D721Med (cell line): Measurements from ENCODE around the gene MAST4.
A peak's percentile ranks its signal among the peaks of the same experiment; 100 is the strongest.

Experiments
- DNase-seq: peaks from one replicate; pipeline ENCODE4 v3.0.0; 2011; ENCODE audit warnings: low spot score; ENCODE audit not compliant: insufficient read length
- FAIRE-seq: peaks from 2 replicates; lab custom pipeline; 2011; peaks lifted over from hg19 to GRCh38; lab: Jason Lieb, UNC
- CTCF ChIP-seq: IDR thresholded peaks from 2 replicates; pipeline ENCODE4 v1.5.1; 2012; ENCODE audit warnings: mild to moderate bottlenecking, control low read depth; ENCODE audit not compliant: insufficient read depth; ENCODE audit errors: missing control alignments

MAST4 gene

GRCh38 chr5:66595756-66596635, at the start of gene MAST4:
TSS of gene MAST4 (plus strand) at chr5:66596393. CDS start at chr5:66596656, 263 bp downstream.
- DNase-seq (peak; percentile 80), FAIRE-seq (no peak)
- no peak for TF ChIP-seq CTCF

- no peak for FAIRE-seq
- no peak for TF ChIP-seq CTCF
Observed at GRCh38 chr5:66546541-66546940, 49.7 kb upstream of the MAST4 start.

GRCh38 chr5:66551338-66551737, 44.9 kb upstream of the MAST4 start:
- FAIRE-seq, result no peak
- no peak for TF ChIP-seq CTCF
- DNase-seq, result no peak

More at GRCh38 chr5:66546541-66546940, 49.7 kb upstream of the MAST4 start:
- no peak for DNase-seq

- FAIRE-seq, result no peak
Observed at GRCh38 chr5:66551945-66552344, 44.2 kb upstream of the MAST4 start.

GRCh38 chr5:66553368-66553912, 42.8 kb upstream of the MAST4 start:
- FAIRE-seq (no peak), DNase-seq (no peak)
- no peak for TF ChIP-seq CTCF

More at GRCh38 chr5:66551945-66552344, 44.2 kb upstream of the MAST4 start:
- TF ChIP-seq CTCF, result no peak
- no peak for DNase-seq

GRCh38 chr5:66553916-66554575, 42.1 kb upstream of the MAST4 start:
- FAIRE-seq (no peak), DNase-seq (no peak)

More at GRCh38 chr5:66553916-66554575, 42.1 kb upstream of the MAST4 start:
- no peak for TF ChIP-seq CTCF
